Prostate gland (tissue), 2 donors: ENCODE results near the gene SPATS2. TPM values are rescaled to one million over a fixed set of nuclear protein-coding genes. Genes with fewer than 3 reads are reported as not detected.
A peak's percentile ranks its signal among the peaks of the same experiment; 100 is the strongest.
"Not testable (repeated sequence)": the region's sequence is repeated elsewhere in the genome, so short reads cannot be mapped to it uniquely, and the experiment has no call there.

Experiments
- DNase-seq: peaks from one replicate; pipeline ENCODE4 v3.0.0-alpha.2; 2019; ENCODE audit warnings: low spot score
- H3K27ac ChIP-seq, 2 donors: fragments of 200-600 bp; sonication (generic); 2 replicates each; pipeline ENCODE4 v1.5.1; 2017 to 2019
- H3K27me3 ChIP-seq: fragments of 200-600 bp; sonication (generic); replicated peaks from 2 replicates; pipeline ENCODE4 v1.5.1; 2019; ENCODE audit not compliant: insufficient read depth
- H3K36me3 ChIP-seq, 2 donors: fragments of 200-600 bp; sonication (generic); 1 replicate in 1 of 2; 2 replicates in 1 of 2; pipeline versions ENCODE4 v1.5.1 to v1.8.1; 2017 to 2019
- H3K4me1 ChIP-seq: fragments of 200-600 bp; sonication (generic); replicated peaks from 2 replicates; pipeline ENCODE4 v1.5.1; 2019
- H3K4me3 ChIP-seq, 2 donors: fragments of 200-600 bp; sonication (generic); 2 replicates each; pipeline ENCODE4 v1.5.1; 2017 to 2019
- H3K9me3 ChIP-seq: fragments of 200-600 bp; sonication (generic); 2 replicates; pipeline ENCODE4 v1.5.1; 2017
- CTCF ChIP-seq, 4 experiments: fragments of 200-600 bp in 2 of 4; fragments of 450-650 bp in 2 of 4; sonication (generic) in 2 of 4; IDR thresholded peaks; 1 replicate in 3 of 4; 2 replicates in 1 of 4; pipeline ENCODE4 v1.5.1; 2016 to 2019; ENCODE audit warnings: antibody characterized with exemption in 4 of 4, mild to moderate bottlenecking in 2 of 4, moderate library complexity in 2 of 4
- POLR2A ChIP-seq: fragments of 450-650 bp; IDR thresholded peaks from one replicate; pipeline ENCODE4 v1.6.1; 2016; ENCODE audit warnings: antibody characterized with exemption, mild to moderate bottlenecking
- POLR2AphosphoS5 ChIP-seq: sonication (generic); formaldehyde crosslinking; IDR thresholded peaks from one replicate; pipeline ENCODE4 v1.6.1; 2017; ENCODE audit warnings: antibody characterized with exemption
- WGBS: methylation state at CpG from one replicate; pipeline ENCODE4 v1.1.5; 2018; 5-methylcytosine and 5-hydroxymethylcytosine counted together
- intact Hi-C: fragments of 100-400 bp; cut with DNase I; formaldehyde crosslinking; loops from one replicate; pipeline ENCODE4 v1.14.2; 2022
- total RNA-seq, 2 donors: library from RNA; depleted of rRNA; stranded (reverse); fragments of >200 nt; gene quantifications; one replicate each; pipeline ENCODE4 v1.1.0, GENCODE V29; 2016

Gene SPATS2
- total RNA-seq: 10 to 100 TPM; 30.1 to 34.2 TPM

GRCh38 chr12:49367381-49368239 is at the start of gene SPATS2:
TSS of gene SPATS2 (plus strand) at chr12:49367462. CDS start at chr12:49461013, 93,551 bp downstream.
- intact Hi-C loops: no loop called here
- no peaks in the 10 kb centered on the region for H3K36me3 ChIP-seq
- peak within 1 kb of the TSS; percentile 74 to 86 for H3K4me3 ChIP-seq
- H3K9me3 ChIP-seq: no peaks in the 10 kb centered on the region
- 1% methylated on average over 50 of the region's 52 CpGs for WGBS
- no peak for DNase-seq
- H3K27me3 ChIP-seq: no peaks in the 10 kb centered on the region
- no peaks in the 10 kb centered on the region for H3K4me1 ChIP-seq
- TF ChIP-seq POLR2AphosphoS5 (no peak), POLR2A (peak; percentile 7)
- peak within 1 kb of the TSS; percentile 86 to 94 for H3K27ac ChIP-seq

GRCh38 chr12:49320411-49321103 is 46.7 kb upstream of the SPATS2 start:
- 92% methylated on average over 9 of the region's 9 CpGs for WGBS
- H3K27ac ChIP-seq, H3K36me3 ChIP-seq, DNase-seq, H3K27me3 ChIP-seq, H3K4me3 ChIP-seq, H3K9me3 ChIP-seq, intact Hi-C loops, H3K4me1 ChIP-seq: not testable (repeated sequence)

GRCh38 chr12:49322367-49322707 is 44.9 kb upstream of the SPATS2 start:
- H3K4me3 ChIP-seq: peak overlapping the region; percentile 44 to 46
- no peaks in the 10 kb centered on the region for H3K27me3 ChIP-seq
- 42% methylated on average over 12 of the region's 12 CpGs for WGBS
- H3K4me1 ChIP-seq: no peaks in the 10 kb centered on the region
- no peaks in the 10 kb centered on the region for H3K36me3 ChIP-seq
- H3K9me3 ChIP-seq: no peaks in the 10 kb centered on the region
- peak overlapping the region; percentile 36 to 48 for H3K27ac ChIP-seq
- intact Hi-C loops: no loop called here
- no peak for DNase-seq
- no peak for TF ChIP-seq POLR2AphosphoS5
- TF ChIP-seq POLR2A: no peak
- no peak for TF ChIP-seq CTCF (IDR thresholded peaks at IDR 0.05)

- under 1% methylated on average over 65 of the region's 65 CpGs for WGBS
- intact Hi-C loops: no loop called here
- peak in 2 of 4 experiments; percentile 6 to 27 for TF ChIP-seq CTCF (IDR thresholded peaks at IDR 0.05)
- peak; percentile 97 for TF ChIP-seq POLR2AphosphoS5
- peak; percentile 51 for TF ChIP-seq POLR2A
Measured at GRCh38 chr12:49322708-49323523, 44.3 kb upstream of the SPATS2 start, which contains the start of gene TROAP. TSS of gene TROAP (plus strand) at chr12:49323255. CDS start at chr12:49323609, 354 bp downstream.

GRCh38 chr12:49323524-49324097 is 43.7 kb upstream of the SPATS2 start:
- TF ChIP-seq CTCF (IDR thresholded peaks at IDR 0.05): no peak
- Histone ChIP-seq H3K27ac (no peak overlapping the region), H3K9me3 (no peaks in the 10 kb centered on the region), H3K4me1 (no peaks in the 10 kb centered on the region), H3K4me3 (peak overlapping the region; percentile 44 to 46), H3K27me3 (no peaks in the 10 kb centered on the region), H3K36me3 (no peaks in the 10 kb centered on the region)
- intact Hi-C loops: no loop called here
- WGBS: 9% methylated on average over 19 of the region's 19 CpGs
- no peak for DNase-seq

More at GRCh38 chr12:49322708-49323523, 44.3 kb upstream of the SPATS2 start, which contains the start of gene TROAP:
- H3K27ac ChIP-seq: peak within 1 kb of the TSS; percentile 36 to 48
- H3K4me3 ChIP-seq: peak within 1 kb of the TSS; percentile 44 to 46
- no peaks in the 10 kb centered on the region for H3K4me1 ChIP-seq
- peak; percentile 97 for DNase-seq
- H3K36me3 ChIP-seq: no peaks in the 10 kb centered on the region
- no peaks in the 10 kb centered on the region for H3K27me3 ChIP-seq
- no peaks in the 10 kb centered on the region for H3K9me3 ChIP-seq
